WERI-Rb-1 (cell line): Measurements from ENCODE around the gene UBE2L3.
"Not testable (repeated sequence)": the region's sequence is repeated elsewhere in the genome, so short reads cannot be mapped to it uniquely, and the experiment has no call there.

Experiments used
- DNase-seq: peaks from one replicate; pipeline ENCODE4 v3.0.0-alpha.2; 2020
- H3K27ac ChIP-seq: fragments of 250-450 bp; sonication (Bioruptor Pico); 2 replicates; pipeline ENCODE4 v1.5.1; 2020; ENCODE audit warnings: mild to moderate bottlenecking, moderate library complexity
- H3K27me3 ChIP-seq: fragments of 250-450 bp; sonication (Bioruptor Pico); 2 replicates; pipeline ENCODE4 v1.5.1; 2021; ENCODE audit warnings: mild to moderate bottlenecking, low read depth, moderate library complexity; ENCODE audit not compliant: insufficient read depth, severe bottlenecking
- H3K36me3 ChIP-seq: fragments of 250-450 bp; sonication (Bioruptor Pico); 2 replicates; pipeline ENCODE4 v1.5.1; 2020; ENCODE audit warnings: mild to moderate bottlenecking, moderate library complexity
- H3K4me3 ChIP-seq: 2 replicates; pipeline ENCODE4 v1.5.1; 2011; ENCODE audit warnings: low read depth, mild to moderate bottlenecking, control low read depth, low read length
- H3K9me3 ChIP-seq: fragments of 250-450 bp; sonication (Bioruptor Pico); 2 replicates; pipeline ENCODE4 v1.5.1; 2021; ENCODE audit warnings: mild to moderate bottlenecking, moderate library complexity; ENCODE audit not compliant: severe bottlenecking
- TF ChIP-seq, protein P1 (sequence below): IDR thresholded peaks from 2 replicates; pipeline ENCODE4 v1.5.1; 2011; ENCODE audit warnings: low read depth, mild to moderate bottlenecking, control low read depth, inconsistent platforms, low read length

Gene UBE2L3

DNA sequence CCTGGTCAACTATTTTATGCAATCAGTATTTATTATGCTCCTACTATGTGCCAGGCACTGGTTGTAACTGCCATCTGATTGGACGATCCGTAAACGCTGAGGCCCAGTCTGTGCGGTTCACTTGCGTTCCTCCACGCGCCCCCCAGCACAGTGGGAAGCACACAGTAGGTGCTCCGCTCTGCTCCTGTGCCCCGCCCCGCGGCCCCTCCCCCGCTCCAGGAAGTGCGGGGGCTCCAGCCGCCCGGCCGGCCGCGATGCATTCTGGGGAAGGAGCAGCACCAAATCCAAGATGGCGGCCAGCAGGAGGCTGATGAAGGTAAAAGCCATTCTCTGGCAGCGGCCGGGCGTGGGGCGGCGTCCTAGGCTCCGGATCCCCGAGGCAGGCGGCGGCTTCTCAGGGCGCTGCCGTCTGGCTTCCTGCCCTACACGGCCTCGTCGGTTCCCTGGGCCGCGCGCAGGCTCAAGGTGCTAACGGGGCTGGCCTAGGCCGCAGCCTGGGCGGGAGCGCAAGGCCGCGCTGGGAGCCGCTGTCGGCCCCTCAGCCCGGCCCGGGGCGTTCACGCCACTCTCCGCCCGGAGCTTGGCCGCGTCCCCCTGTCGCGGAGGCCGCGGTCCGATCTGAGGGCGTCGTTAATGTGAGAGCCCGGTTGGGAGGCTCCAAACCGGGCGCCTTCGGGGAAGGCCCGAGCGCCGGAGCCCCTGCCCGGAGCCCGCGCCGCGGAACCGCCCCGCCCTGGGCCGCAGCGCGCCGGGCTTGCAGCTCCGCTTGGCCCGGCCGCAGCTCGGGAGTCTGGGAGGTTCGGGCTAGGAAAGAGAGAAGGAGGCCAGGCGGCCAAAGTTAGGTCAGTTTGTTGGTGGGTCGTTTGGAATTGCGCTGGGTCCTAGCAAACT lies at the start of gene UBE2L3:
Gene UBE2L3 (plus strand): TSS at position 259 of the 891 bp plus-strand sequence. CDS start 31 bp downstream, at position 290.
- no peaks in the 10 kb centered on the region for H3K9me3 ChIP-seq
- no peaks in the 10 kb centered on the region for H3K27me3 ChIP-seq
- TF ChIP-seq, protein P1, sequence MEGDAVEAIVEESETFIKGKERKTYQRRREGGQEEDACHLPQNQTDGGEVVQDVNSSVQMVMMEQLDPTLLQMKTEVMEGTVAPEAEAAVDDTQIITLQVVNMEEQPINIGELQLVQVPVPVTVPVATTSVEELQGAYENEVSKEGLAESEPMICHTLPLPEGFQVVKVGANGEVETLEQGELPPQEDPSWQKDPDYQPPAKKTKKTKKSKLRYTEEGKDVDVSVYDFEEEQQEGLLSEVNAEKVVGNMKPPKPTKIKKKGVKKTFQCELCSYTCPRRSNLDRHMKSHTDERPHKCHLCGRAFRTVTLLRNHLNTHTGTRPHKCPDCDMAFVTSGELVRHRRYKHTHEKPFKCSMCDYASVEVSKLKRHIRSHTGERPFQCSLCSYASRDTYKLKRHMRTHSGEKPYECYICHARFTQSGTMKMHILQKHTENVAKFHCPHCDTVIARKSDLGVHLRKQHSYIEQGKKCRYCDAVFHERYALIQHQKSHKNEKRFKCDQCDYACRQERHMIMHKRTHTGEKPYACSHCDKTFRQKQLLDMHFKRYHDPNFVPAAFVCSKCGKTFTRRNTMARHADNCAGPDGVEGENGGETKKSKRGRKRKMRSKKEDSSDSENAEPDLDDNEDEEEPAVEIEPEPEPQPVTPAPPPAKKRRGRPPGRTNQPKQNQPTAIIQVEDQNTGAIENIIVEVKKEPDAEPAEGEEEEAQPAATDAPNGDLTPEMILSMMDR, result no peak
- H3K36me3 ChIP-seq, result peaks cover 22% of the 10 kb centered on the region
- peak; percentile 84 for DNase-seq
- H3K27ac ChIP-seq, result peak within 1 kb of the TSS; percentile 95
- peak within 1 kb of the TSS; percentile 85 for H3K4me3 ChIP-seq

DNA sequence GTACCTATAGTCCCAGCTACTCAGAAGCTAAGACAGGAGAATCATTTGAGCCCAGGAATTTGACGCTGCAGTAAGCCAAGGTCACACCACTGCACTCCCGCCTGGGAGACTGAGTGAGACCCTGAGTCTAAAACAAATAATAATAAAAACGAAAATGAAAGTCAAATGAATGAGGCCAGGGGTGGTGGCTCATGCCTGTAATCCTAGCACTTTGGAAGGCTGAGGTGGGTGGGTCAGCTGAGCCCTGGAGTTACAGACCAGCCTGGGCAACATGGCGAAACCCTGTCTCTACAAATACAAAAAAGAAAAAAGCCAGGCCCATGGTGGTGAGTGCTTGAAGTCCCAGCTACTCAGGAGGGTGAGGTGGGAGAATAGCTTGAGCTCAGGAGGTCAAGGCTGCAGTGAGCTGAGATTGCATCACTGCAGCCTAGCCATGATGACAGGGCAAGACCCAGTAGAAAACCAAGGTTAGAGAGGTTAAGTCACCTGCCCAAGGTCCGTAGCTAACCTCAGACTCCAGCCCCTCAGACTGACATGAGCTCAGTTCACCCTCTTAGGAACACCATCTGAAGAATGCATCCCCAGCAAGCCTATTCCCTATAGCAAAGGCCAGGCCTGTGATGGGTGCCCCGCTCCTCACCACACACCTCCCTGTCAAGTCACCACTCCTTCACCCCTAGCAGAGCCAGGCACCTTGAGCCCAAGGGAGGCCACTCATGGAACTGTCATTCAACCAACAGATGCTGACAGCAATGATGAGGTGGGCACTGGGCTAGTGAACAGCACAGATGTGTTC lies 40.6 kb upstream of the UBE2L3 start:
- not testable (repeated sequence) for H3K27ac ChIP-seq, H3K4me3 ChIP-seq, DNase-seq, H3K9me3 ChIP-seq, H3K36me3 ChIP-seq, H3K27me3 ChIP-seq

DNA sequence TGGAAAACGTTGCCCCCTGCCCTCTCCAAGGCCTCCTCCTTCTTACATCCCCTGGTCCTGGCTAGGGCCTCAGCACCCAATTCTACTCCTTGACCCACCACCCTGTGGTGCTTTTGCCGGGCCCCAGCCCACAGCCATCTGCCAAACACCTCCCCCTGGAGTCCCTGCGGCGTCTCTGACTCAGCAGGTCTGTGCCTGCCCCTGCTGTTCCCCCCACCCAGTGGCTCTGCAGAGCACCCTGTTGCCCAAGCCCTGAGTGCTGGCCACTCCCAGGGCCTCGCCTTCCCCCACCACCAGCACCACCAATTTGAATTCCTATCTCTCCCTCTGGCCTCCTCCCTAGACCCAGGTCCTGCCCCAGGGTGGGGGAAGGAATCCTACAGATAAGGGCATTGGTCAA lies 36.0 kb upstream of the UBE2L3 start:
- not testable (repeated sequence) for DNase-seq, H3K4me3 ChIP-seq, H3K9me3 ChIP-seq, H3K36me3 ChIP-seq, H3K27ac ChIP-seq, H3K27me3 ChIP-seq

- not testable (repeated sequence) for H3K36me3 ChIP-seq, H3K4me3 ChIP-seq, H3K27me3 ChIP-seq, DNase-seq, H3K27ac ChIP-seq, H3K9me3 ChIP-seq
These were observed 34.5 kb upstream of the UBE2L3 start for GRCh38 chr22:21532863-21533648.

- H3K27ac ChIP-seq, H3K9me3 ChIP-seq, H3K27me3 ChIP-seq, H3K36me3 ChIP-seq, DNase-seq, H3K4me3 ChIP-seq: not testable (repeated sequence)
These were observed 27.7 kb upstream of the UBE2L3 start for GRCh38 chr22:21539862-21540261.

DNA sequence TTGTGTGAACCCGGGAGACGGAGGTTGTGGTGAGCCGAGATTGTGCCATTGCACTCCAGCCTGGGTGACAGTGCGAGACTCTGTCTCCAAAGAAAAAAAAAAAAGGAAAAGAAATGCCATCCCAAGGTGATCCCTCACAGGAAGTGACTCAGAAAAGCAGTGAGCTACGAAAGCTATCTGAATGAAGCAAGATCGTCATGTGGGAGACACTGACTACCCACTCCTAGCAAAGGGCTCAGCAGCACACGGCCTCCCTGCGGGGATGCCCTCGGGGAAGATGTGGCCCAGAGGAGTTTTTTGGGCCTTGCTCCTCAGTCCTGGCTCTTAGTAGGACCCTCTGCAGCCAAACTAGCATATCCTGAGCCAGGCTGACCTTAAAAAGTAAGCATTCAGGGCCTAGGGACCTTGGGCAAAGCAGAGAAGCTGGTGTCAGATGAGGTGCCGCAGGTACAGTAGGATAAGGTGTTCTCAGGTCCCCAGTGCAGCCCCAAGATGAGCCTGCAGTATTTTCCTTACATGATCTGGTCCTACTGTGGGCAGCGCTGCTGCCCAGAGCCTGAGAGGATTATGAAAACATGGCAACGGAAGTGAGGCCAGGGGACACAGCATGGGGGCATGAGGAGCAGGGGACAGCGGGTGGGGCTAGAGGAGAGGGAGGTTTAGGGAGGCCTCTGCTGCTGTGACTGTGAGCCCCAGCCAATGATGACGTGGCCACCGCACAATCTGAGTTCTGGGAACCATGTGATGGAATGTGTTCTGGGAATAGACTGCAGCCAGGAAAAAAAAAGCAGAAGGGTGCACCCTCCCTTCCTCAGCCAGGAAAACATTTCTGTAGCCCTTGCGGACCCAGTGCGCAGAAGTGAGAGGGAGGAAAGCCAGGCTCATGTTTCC lies 22.8 kb upstream of the UBE2L3 start:
- H3K27ac ChIP-seq, H3K27me3 ChIP-seq, H3K4me3 ChIP-seq, H3K36me3 ChIP-seq, DNase-seq, H3K9me3 ChIP-seq: not testable (repeated sequence)

GRCh38 chr22:21549558-21549957 lies 18.0 kb upstream of the UBE2L3 start:
- H3K4me3 ChIP-seq, result not testable (repeated sequence)

GRCh38 chr22:21550008-21550677 lies 17.4 kb upstream of the UBE2L3 start:
- not testable (repeated sequence) for H3K36me3 ChIP-seq, DNase-seq, H3K27ac ChIP-seq, H3K27me3 ChIP-seq, H3K4me3 ChIP-seq, H3K9me3 ChIP-seq

More at GRCh38 chr22:21549558-21549957, 18.0 kb upstream of the UBE2L3 start:
- not testable (repeated sequence) for DNase-seq, H3K27ac ChIP-seq, H3K9me3 ChIP-seq, H3K27me3 ChIP-seq, H3K36me3 ChIP-seq

GRCh38 chr22:21550678-21551047 lies 16.9 kb upstream of the UBE2L3 start:
- H3K4me3 ChIP-seq, H3K36me3 ChIP-seq, H3K27ac ChIP-seq, H3K27me3 ChIP-seq, DNase-seq, H3K9me3 ChIP-seq: not testable (repeated sequence)

GRCh38 chr22:21551361-21551760 lies 16.2 kb upstream of the UBE2L3 start, which contains the start of gene RIMBP3C:
RIMBP3C (minus strand) TSS chr22:21551461; CDS start chr22:21550976, 485 bp downstream.
- H3K27me3 ChIP-seq, H3K27ac ChIP-seq, H3K9me3 ChIP-seq, H3K4me3 ChIP-seq, H3K36me3 ChIP-seq, DNase-seq: not testable (repeated sequence)

- not testable (repeated sequence) for H3K4me3 ChIP-seq, H3K27ac ChIP-seq, H3K27me3 ChIP-seq, H3K9me3 ChIP-seq, H3K36me3 ChIP-seq, DNase-seq
These were observed 8.0 kb upstream of the UBE2L3 start for GRCh38 chr22:21559345-21560125.
